ENCODE results near the gene TMPRSS11E.
"Not testable (repeated sequence)": the region's sequence is repeated elsewhere in the genome, so short reads cannot be mapped to it uniquely, and the experiment has no call there.

TMPRSS11E gene

DNA sequence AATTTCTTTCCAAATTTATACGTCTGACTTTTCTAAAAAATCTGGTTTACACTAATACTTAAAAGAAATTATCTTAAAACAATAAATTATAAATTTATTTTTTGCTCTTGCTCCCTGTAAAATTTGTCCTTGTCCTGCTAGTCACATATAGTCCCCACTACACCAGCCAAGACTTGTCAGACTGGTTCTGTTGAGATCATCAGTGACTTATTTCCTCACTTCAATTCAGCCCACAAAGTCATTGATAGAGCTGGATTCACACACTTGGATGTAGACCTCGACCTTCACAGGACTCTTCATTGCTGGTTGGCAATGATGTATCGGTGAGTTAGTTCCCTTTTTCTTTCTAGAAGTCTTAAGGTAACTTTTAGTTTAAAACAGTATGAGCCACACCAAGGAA, at the start of gene TMPRSS11E:
TSS of gene TMPRSS11E (plus strand) at position 263 of the 400 bp plus-strand sequence. CDS start at position 313, 50 bp downstream.
- no peak for DNase-seq (ENCODE audit: low read depth in 2 of 3, low spot score in 1 of 3)

- DNase-seq (ENCODE audit: low read depth in 2 of 3, low spot score in 1 of 3) = no peak
Observed at GRCh38 chr4:68399306-68399705, 48.0 kb upstream of the TMPRSS11E start.

- DNase-seq (ENCODE audit: low read depth in 2 of 3, low spot score in 1 of 3) = no peak
Observed at GRCh38 chr4:68401231-68401630, 46.0 kb upstream of the TMPRSS11E start.

- no peak for DNase-seq (ENCODE audit: low read depth in 2 of 3, low spot score in 1 of 3)
Observed at GRCh38 chr4:68404153-68404552, 43.1 kb upstream of the TMPRSS11E start.

DNA sequence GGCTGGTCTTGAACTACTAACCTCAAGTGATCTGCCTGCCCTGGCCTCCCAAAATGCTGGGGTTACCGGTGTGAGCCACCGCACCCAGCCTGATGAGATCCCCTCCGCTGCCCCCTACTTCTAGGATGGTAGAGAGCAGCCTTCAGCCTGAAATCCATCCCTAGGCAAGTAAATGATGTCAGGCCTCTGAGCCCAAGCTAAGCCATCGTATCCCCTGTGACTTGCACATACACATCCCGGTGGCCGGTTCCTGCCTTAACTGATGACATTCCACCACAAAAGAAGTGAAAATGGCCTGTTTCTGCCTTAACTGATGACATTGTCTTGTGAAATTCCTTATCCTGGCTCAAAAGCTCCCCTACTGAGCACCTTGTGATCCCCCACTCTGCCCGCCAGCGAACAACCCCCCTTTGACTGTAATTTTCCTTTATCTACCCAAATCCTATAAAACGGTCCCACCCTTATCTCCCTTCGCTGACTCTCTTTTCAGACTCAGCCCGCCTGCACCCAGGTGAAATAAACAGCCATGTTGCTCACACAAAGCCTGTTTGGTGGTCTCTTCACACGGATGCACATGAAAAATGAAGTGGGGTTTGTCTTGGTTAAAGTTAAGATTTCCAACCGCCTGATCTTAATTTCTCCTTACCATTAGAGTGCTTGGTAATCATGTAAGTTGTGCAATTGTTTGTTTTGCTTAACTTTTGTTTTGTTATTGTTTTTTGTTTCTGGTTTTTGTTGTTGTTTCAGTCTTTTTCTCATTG, 41.4 kb upstream of the TMPRSS11E start:
- not testable (repeated sequence) for DNase-seq (ENCODE audit: low read depth in 2 of 3, low spot score in 1 of 3)

DNA sequence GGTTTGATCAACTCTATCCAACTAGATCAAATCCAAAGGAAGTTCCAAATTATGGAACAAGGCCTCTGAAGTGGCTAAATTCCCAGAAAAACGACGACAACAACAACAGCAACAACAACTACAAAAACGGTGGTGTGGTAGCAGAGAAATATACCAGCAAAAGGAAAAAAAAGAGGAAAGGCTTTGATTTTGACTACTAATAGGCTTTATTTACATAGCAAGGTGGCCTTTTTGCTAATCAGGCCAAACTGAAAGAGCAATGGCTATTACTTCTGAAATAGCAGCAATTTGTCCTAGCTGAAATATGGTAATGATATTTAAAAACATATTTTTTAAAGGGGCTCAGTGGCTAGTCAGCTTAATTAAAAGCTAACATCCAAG, 40.8 kb upstream of the TMPRSS11E start:
- DNase-seq (ENCODE audit: low read depth in 2 of 3, low spot score in 1 of 3) = no peak

- DNase-seq (ENCODE audit: low read depth in 2 of 3, low spot score in 1 of 3) = not testable (repeated sequence)
Observed at GRCh38 chr4:68407015-68407867, 40.0 kb upstream of the TMPRSS11E start.

GRCh38 chr4:68407868-68408190, 39.4 kb upstream of the TMPRSS11E start:
- DNase-seq (ENCODE audit: low read depth in 2 of 3, low spot score in 1 of 3) = no peak

DNA sequence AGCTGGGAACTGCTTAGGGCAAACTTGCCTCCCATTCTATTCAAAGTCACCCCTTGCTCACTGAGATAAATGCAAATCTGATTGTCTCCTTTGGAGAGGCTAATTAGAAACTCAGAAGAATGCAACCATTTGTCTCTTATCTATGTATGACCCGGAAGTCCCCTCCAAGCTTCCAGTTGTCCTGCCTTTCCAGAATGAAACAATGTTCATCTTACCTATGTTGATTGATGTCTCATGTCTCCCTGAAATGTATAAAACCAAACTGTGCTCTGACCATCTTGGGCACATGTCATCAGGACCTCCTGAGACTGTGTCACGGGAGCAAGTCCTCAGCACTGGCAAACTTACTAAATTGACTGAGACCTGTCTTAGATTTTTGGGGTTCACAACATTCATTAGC, 37.1 kb upstream of the TMPRSS11E start:
- no peak for DNase-seq (ENCODE audit: low read depth in 2 of 3, low spot score in 1 of 3)

GRCh38 chr4:68410643-68411042, 36.6 kb upstream of the TMPRSS11E start:
- no peak for DNase-seq (ENCODE audit: low read depth in 2 of 3, low spot score in 1 of 3)

DNA sequence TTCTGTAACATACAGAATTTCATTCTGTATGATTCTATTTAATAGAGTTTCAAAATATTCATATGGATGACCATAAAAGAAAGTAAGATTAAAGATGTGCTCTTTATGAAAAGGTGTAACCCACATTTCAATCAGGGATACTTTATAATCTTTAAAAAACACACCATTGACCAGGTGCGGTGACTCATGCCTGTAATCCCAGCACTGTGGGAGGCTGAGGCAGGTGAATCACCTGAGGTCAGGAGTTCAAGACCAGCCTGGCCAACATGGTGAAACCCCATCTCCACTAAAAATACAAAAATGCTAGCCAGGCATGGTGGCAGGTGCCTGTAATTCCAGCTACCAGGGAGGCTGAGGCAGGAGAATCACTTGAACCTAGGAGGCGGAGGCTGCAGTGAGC, 35.2 kb upstream of the TMPRSS11E start:
- DNase-seq (ENCODE audit: low read depth in 2 of 3, low spot score in 1 of 3) = not testable (repeated sequence)

- no peak for DNase-seq (ENCODE audit: low read depth in 2 of 3, low spot score in 1 of 3)
Observed at GRCh38 chr4:68416591-68416990, 30.7 kb upstream of the TMPRSS11E start.

- no peak for DNase-seq (ENCODE audit: low read depth in 2 of 3, low spot score in 1 of 3)
Observed at GRCh38 chr4:68426516-68426915, 20.7 kb upstream of the TMPRSS11E start.

DNA sequence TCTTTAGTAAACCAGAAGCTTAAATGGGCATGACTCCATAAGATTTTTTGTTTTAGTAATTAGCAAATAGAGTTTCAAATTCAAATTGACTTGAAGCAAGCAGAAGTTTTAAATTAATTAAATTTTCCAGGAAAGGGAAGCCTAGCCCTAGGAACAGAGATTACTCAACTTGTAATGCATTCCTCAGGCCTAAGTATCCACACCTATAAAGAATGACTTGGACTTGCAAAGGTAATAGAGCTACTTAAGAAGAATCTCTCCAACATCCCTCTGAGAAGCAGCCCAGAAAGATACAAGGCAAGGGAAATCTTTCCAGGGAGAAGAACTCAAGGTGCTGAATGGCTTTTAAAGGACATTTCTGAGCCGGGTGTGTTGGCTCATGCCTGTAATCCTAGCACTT, 16.9 kb upstream of the TMPRSS11E start:
- DNase-seq (ENCODE audit: low read depth in 2 of 3, low spot score in 1 of 3) = no peak

GRCh38 chr4:68432320-68432719, 14.9 kb upstream of the TMPRSS11E start:
- no peak for DNase-seq (ENCODE audit: low read depth in 2 of 3, low spot score in 1 of 3)

GRCh38 chr4:68433582-68433981, 13.7 kb upstream of the TMPRSS11E start:
- DNase-seq (ENCODE audit: low read depth in 2 of 3, low spot score in 1 of 3) = no peak

GRCh38 chr4:68434277-68434676, 13.0 kb upstream of the TMPRSS11E start:
- DNase-seq (ENCODE audit: low read depth in 2 of 3, low spot score in 1 of 3) = no peak

GRCh38 chr4:68434836-68435235, 12.4 kb upstream of the TMPRSS11E start:
- DNase-seq (ENCODE audit: low read depth in 2 of 3, low spot score in 1 of 3) = no peak

- DNase-seq (ENCODE audit: low read depth in 2 of 3, low spot score in 1 of 3) = no peak
Observed at GRCh38 chr4:68445111-68445510, 2.2 kb upstream of the TMPRSS11E start.

- peak in 1 of 3 donors; percentile 13 for DNase-seq (ENCODE audit: low read depth in 2 of 3, low spot score in 1 of 3)
Observed at GRCh38 chr4:68451246-68452211, 4.3 kb downstream of the TMPRSS11E start.

GRCh38 chr4:68460085-68460484, 12.8 kb downstream of the TMPRSS11E start:
- no peak for DNase-seq (ENCODE audit: low read depth in 2 of 3, low spot score in 1 of 3)

All from stimulated activated CD4-positive, alpha-beta T cell treated with anti-CD3 and anti-CD28 coated beads, Interleukin-12 subunit alpha, Interleukin-12 subunit beta, amount 100 ng/mL, for 48 hours (primary cell).